ENCODE measurements around the gene ANGPTL5.

GRCh38 chr11:101844608-101845007, 71.7 kb downstream of the ANGPTL5 start:
- TF ChIP-seq ZNF347 (CRISPR knock-in tag; IDR thresholded peaks at IDR 0.05; ENCODE audit: low read depth) (no peak), SUPT5H (IDR thresholded peaks at IDR 0.05) (no peak), SMAD1 (IDR thresholded peaks at IDR 0.05; ENCODE audit: low read depth, low read length, partially characterized antibody) (no peak), CTCF (IDR thresholded peaks at IDR 0.05 in 2 of 3, conservative IDR thresholded peaks at IDR 0.05 in 1 of 3; ENCODE audit: insufficient read depth in 2 of 3, low read depth in 1 of 3, low read length in 3 of 3) (no peak), POLR2A (conservative IDR thresholded peaks at IDR 0.05) (no peak), SNAPC5 (CRISPR knock-in tag; IDR thresholded peaks at IDR 0.05) (no peak), ZSCAN29 (IDR thresholded peaks at IDR 0.05) (no peak), GTF2B (IDR thresholded peaks at IDR 0.05; ENCODE audit: extremely low read depth, insufficient read length) (no peak), RNF219 (CRISPR knock-in tag; IDR thresholded peaks at IDR 0.05) (no peak), POLR2AphosphoS5 (IDR thresholded peaks at IDR 0.05; ENCODE audit: control insufficient read depth, insufficient read depth, low read depth, low read length) (no peak), HDAC1 (IDR thresholded peaks at IDR 0.05) (no peak), FOXP4 (CRISPR knock-in tag; IDR thresholded peaks at IDR 0.05; ENCODE audit: borderline replicate concordance) (no peak), ZNF274 (IDR thresholded peaks at IDR 0.05; ENCODE audit: borderline replicate concordance, low read depth, low read length) (no peak), PCBP2 (IDR thresholded peaks at IDR 0.05; ENCODE audit: low read depth, low read length, poor library complexity, severe bottlenecking) (no peak)
